ENCODE data around the gene PCED1B.

PCED1B gene

GRCh38 chr12:47207829-47208248, 128.4 kb downstream of the PCED1B start:
- TF ChIP-seq CTCF (IDR thresholded peaks at IDR 0.05; ENCODE audit: borderline replicate concordance, insufficient read depth, low read depth, low read length) = no peak
- no peak overlapping the region for H3K4me3 ChIP-seq (ENCODE audit: low read depth, low read length)

DNA sequence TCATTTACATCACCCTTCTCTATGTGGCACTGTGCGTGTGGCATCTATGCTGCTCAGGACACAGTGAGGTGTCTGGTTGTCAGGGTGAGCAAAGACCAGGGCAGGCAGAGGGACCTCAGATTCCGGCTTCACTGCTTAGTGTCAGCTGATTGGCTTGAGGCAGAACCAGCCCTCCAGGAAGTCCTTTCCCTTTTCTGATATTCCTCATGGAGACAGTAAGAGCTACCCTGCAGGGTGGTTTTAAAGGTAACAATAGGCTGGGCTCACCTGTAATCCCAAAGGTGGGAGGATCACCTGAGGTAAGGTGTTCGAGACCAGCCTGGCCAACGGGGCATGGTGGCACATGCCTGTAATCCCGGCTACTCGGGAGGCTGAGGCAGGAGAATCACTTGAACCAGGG, 129.6 kb downstream of the PCED1B start:
- no peak overlapping the region for H3K4me3 ChIP-seq (ENCODE audit: low read depth, low read length)
- TF ChIP-seq CTCF (IDR thresholded peaks at IDR 0.05; ENCODE audit: borderline replicate concordance, insufficient read depth, low read depth, low read length) = no peak

DNA sequence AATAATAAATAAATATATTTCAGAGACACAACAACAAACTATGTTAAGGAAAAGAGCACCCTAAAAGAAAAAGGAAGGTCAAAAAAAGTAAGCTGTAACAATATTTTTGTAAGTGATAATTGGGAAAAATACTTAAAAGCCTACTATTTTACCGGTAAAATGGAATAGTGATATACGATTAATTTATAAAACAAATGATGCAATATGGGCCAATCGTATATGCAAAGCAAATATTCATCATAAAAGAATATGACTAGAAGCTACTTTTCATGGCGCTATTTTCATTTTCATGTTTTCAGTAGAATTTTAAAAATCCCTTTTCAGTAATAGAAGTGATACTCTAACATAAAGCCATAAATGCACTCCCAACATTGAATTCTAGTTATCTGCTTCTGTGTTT, 131.4 kb downstream of the PCED1B start:
- H3K4me3 ChIP-seq (ENCODE audit: low read depth, low read length) = no peak overlapping the region
- TF ChIP-seq CTCF (IDR thresholded peaks at IDR 0.05; ENCODE audit: borderline replicate concordance, insufficient read depth, low read depth, low read length) = no peak

DNA sequence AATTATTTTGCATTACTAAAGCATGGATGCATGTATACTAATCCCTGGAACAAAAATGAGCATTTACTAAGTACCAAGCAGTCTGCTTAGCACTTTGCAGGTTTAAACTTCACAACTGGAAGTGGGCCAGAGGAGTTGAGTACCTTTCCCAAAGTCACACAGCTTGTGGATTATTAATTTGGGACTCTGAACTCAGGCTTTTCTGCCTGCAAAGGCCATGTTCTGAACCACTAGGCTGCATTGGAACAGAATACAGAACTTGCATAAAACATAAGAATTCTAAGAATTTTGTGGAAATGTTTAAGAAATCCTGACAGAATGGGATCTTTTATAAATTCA, 133.2 kb downstream of the PCED1B start:
- no peak for TF ChIP-seq CTCF (IDR thresholded peaks at IDR 0.05; ENCODE audit: borderline replicate concordance, insufficient read depth, low read depth, low read length)
- H3K4me3 ChIP-seq (ENCODE audit: low read depth, low read length) = no peak overlapping the region

- TF ChIP-seq CTCF (IDR thresholded peaks at IDR 0.05; ENCODE audit: borderline replicate concordance, insufficient read depth, low read depth, low read length) = no peak
- H3K4me3 ChIP-seq (ENCODE audit: low read depth, low read length) = no peak overlapping the region
Observed at GRCh38 chr12:47213396-47213795, 134.0 kb downstream of the PCED1B start.

GRCh38 chr12:47214001-47214619, 134.7 kb downstream of the PCED1B start:
- H3K4me3 ChIP-seq (ENCODE audit: low read depth, low read length) = no peak overlapping the region
- no peak for TF ChIP-seq CTCF (IDR thresholded peaks at IDR 0.05; ENCODE audit: borderline replicate concordance, insufficient read depth, low read depth, low read length)

GRCh38 chr12:47214771-47215170, 135.3 kb downstream of the PCED1B start:
- TF ChIP-seq CTCF (IDR thresholded peaks at IDR 0.05; ENCODE audit: borderline replicate concordance, insufficient read depth, low read depth, low read length) = no peak
- H3K4me3 ChIP-seq (ENCODE audit: low read depth, low read length) = no peak overlapping the region

Data from GM12875 (cell line).